Spleen (tissue), 11 donors: ENCODE measurements around the gene INS. TPM values are rescaled to one million over a fixed set of nuclear protein-coding genes. Genes with fewer than 3 reads are reported as not detected.

Experiments
- DNase-seq: peaks from one replicate; pipeline ENCODE4 v3.0.0-alpha.2; 2020
- H3K27ac ChIP-seq, 8 donors: fragments of 200-600 bp; sonication (generic) in 7 of 8; 1 replicate in 4 of 8; 2 replicates in 4 of 8; pipeline versions ENCODE4 v1.5.0 to v1.8.0; 2016 to 2021; ENCODE audit warnings: inconsistent platforms in 4 of 8, mild to moderate bottlenecking in 4 of 8, moderate library complexity in 1 of 8
- H3K27me3 ChIP-seq, 7 donors: fragments of 200-600 bp; sonication (generic) in 6 of 7; replicated peaks in 1 of 7; 1 replicate in 4 of 7; 2 replicates in 3 of 7; pipeline versions ENCODE4 v1.5.0 to v1.8.0; 2016 to 2021; ENCODE audit warnings: inconsistent platforms in 3 of 7, mild to moderate bottlenecking in 1 of 7
- H3K36me3 ChIP-seq, 6 donors: fragments of 200-600 bp; sonication (generic) in 5 of 6; 1 replicate in 4 of 6; 2 replicates in 2 of 6; pipeline versions ENCODE4 v1.5.0 to v1.8.0; 2016 to 2021; ENCODE audit warnings: inconsistent platforms in 2 of 6
- H3K4me1 ChIP-seq, 6 donors: fragments of 200-600 bp; sonication (generic) in 5 of 6; 1 replicate in 3 of 6; 2 replicates in 3 of 6; pipeline versions ENCODE4 v1.5.0 to v1.8.0; 2016 to 2021; ENCODE audit warnings: inconsistent platforms in 3 of 6
- H3K4me3 ChIP-seq, 8 donors: fragments of 200-600 bp; sonication (generic) in 7 of 8; 1 replicate in 4 of 8; 2 replicates in 4 of 8; pipeline versions ENCODE4 v1.5.0 to v1.8.0; 2016 to 2021; ENCODE audit warnings: inconsistent platforms in 4 of 8, mild to moderate bottlenecking in 4 of 8, moderate library complexity in 2 of 8
- H3K9me3 ChIP-seq, 8 donors: fragments of 200-600 bp; sonication (generic) in 7 of 8; 1 replicate in 4 of 8; 2 replicates in 4 of 8; pipeline versions ENCODE4 v1.5.0 to v1.8.0; 2016 to 2021; ENCODE audit warnings: inconsistent platforms in 4 of 8
- CTCF ChIP-seq, 11 experiments: fragments of 200-600 bp in 7 of 11; fragments of 450-650 bp in 4 of 11; sonication (generic) in 4 of 11; IDR thresholded peaks in 8 of 11; conservative IDR thresholded peaks in 3 of 11; 1 replicate in 7 of 11; 2 replicates in 4 of 11; pipeline versions ENCODE4 v1.4.0 to v1.8.0; 2016 to 2021; ENCODE audit warnings: antibody characterized with exemption in 11 of 11, inconsistent platforms in 4 of 11, mild to moderate bottlenecking in 1 of 11
- POLR2A ChIP-seq, 3 donors: fragments of 450-650 bp; IDR thresholded peaks; one replicate each; pipeline ENCODE4 v1.5.1; 2017; ENCODE audit warnings: antibody characterized with exemption in 3 of 3, mild to moderate bottlenecking in 1 of 3
- POLR2AphosphoS5 ChIP-seq, 3 donors: sonication (generic); formaldehyde crosslinking; IDR thresholded peaks; one replicate each; pipeline ENCODE4 v1.5.1; 2017; ENCODE audit warnings: antibody characterized with exemption in 3 of 3
- WGBS, 5 donors: extraction: QIAGEN DNeasy Blood & Tissue Kit in 3 of 5; methylation state at CpG; one replicate each; pipeline versions ENCODE4 v1.1.5 to v1.1.7; 2013 to 2018; 5-methylcytosine and 5-hydroxymethylcytosine counted together
- intact Hi-C: fragments of 100-400 bp; cut with DNase I; formaldehyde crosslinking; loops from one replicate; pipeline ENCODE4 v1.15.0; 2023; ENCODE audit warnings: low total_unique reads
- polyA plus RNA-seq, 3 donors: library from polyadenylated mRNA; stranded (reverse); fragments of 200-250 nt; gene quantifications; one replicate each; pipeline ENCODE4 v1.2.1, GENCODE V29; 2013
- total RNA-seq, 7 donors: library from RNA; depleted of rRNA in 3 of 7; stranded (reverse); fragments of >200 nt in 3 of 7; fragmentation: NEBNext Ultra II Directional in 4 of 7; extraction: Animal tissue kit (Norgen Biotek cat#: 25700) in 4 of 7; gene quantifications; one replicate each; pipeline versions ENCODE4 v1.1.0 to v1.2.1, GENCODE V29; 2016 to 2021
- donor health status: healthy with polysubstance abuse.
- donor health status: DM: no; HTN: no; CAD: no; lungs with moderate emphysema.
- donor health status: DM: no; HTN: no; CAD: no.
- donor health status: Bipolar disorder and iron deficiency.
- donor health status: healthy.
- donor health status: DM: no; HTN: no; CAD: no.
- donor health status: DM: yes; HTN: yes; CAD: no.

INS gene
- total and polyA plus RNA-seq, 10 donors, result 1.3 to 2.4 (median 1.5) TPM; not detected in 5

GRCh38 chr11:2187280-2187707 is 26.3 kb upstream of the INS start:
- Histone ChIP-seq H3K27me3 (peaks cover 0 to 65% (median 8%) of the 10 kb centered on the region in 7 donors), H3K9me3 (no peaks in the 10 kb centered on the region), H3K4me1 (peaks cover 0 to 27% (median 18%) of the 10 kb centered on the region in 6 donors), H3K36me3 (no peaks in the 10 kb centered on the region), H3K27ac (no peak overlapping the region), H3K4me3 (no peak overlapping the region)
- intact Hi-C loops, result no loop called here
- TF ChIP-seq POLR2A (IDR thresholded peaks at IDR 0.05) (no peak), POLR2AphosphoS5 (IDR thresholded peaks at IDR 0.05) (no peak), CTCF (IDR thresholded peaks at IDR 0.05 in 8 of 11, conservative IDR thresholded peaks at IDR 0.05 in 3 of 11) (no peak)
- DNase-seq, result no peak
- WGBS, 5 donors, result 87 to 98% (median 92%) methylated on average over 7 of the region's 7 CpGs

GRCh38 chr11:2186669-2187279 is 25.8 kb upstream of the INS start:
- TF ChIP-seq CTCF (IDR thresholded peaks at IDR 0.05 in 8 of 11, conservative IDR thresholded peaks at IDR 0.05 in 3 of 11) (peak; percentile 10 to 66 (median 51)), POLR2A (IDR thresholded peaks at IDR 0.05) (no peak), POLR2AphosphoS5 (IDR thresholded peaks at IDR 0.05) (no peak)
- no peak for DNase-seq
- intact Hi-C loops, result no loop called here
- Histone ChIP-seq H3K4me3 (no peak overlapping the region), H3K27ac (no peak overlapping the region), H3K36me3 (no peaks in the 10 kb centered on the region), H3K9me3 (no peaks in the 10 kb centered on the region), H3K4me1 (peaks cover 0 to 26% (median 18%) of the 10 kb centered on the region in 6 donors), H3K27me3 (peaks cover 0 to 70% (median 8%) of the 10 kb centered on the region in 7 donors)
- 8 to 24% (median 15%) methylated on average over 15 to 21 of the region's 21 CpGs for WGBS, 5 donors

- H3K36me3 ChIP-seq, result no peaks in the 10 kb centered on the region
- H3K4me1 ChIP-seq, result peaks cover 0 to 13% (median 6%) of the 10 kb centered on the region in 6 donors
- H3K4me3 ChIP-seq, result no peak overlapping the region
- intact Hi-C loops, result no loop called here
- peaks cover 0 to 66% (median 8%) of the 10 kb centered on the region in 7 donors for H3K27me3 ChIP-seq
- no peaks in the 10 kb centered on the region for H3K9me3 ChIP-seq
- DNase-seq, result no peak
- 61 to 82% (median 72%) methylated on average over 9 to 23 of the region's 23 CpGs for WGBS, 5 donors
- TF ChIP-seq POLR2AphosphoS5 (IDR thresholded peaks at IDR 0.05), result no peak
- no peak for TF ChIP-seq CTCF (IDR thresholded peaks at IDR 0.05 in 8 of 11, conservative IDR thresholded peaks at IDR 0.05 in 3 of 11)
- no peak for TF ChIP-seq POLR2A (IDR thresholded peaks at IDR 0.05)
- no peak overlapping the region for H3K27ac ChIP-seq
Measured at GRCh38 chr11:2185324-2186085, 24.5 kb upstream of the INS start.
